Measurements from ENCODE around the gene SGMS1. TPM values are rescaled to one million over a fixed set of nuclear protein-coding genes. Genes with fewer than 3 reads are reported as not detected.

The SGMS1 gene
- total RNA-seq, 1 donor = 61.2 TPM

- H3K4me3 ChIP-seq (ENCODE audit: low read depth, low read length) = peak overlapping the region; percentile 81
- TF ChIP-seq, protein P1, sequence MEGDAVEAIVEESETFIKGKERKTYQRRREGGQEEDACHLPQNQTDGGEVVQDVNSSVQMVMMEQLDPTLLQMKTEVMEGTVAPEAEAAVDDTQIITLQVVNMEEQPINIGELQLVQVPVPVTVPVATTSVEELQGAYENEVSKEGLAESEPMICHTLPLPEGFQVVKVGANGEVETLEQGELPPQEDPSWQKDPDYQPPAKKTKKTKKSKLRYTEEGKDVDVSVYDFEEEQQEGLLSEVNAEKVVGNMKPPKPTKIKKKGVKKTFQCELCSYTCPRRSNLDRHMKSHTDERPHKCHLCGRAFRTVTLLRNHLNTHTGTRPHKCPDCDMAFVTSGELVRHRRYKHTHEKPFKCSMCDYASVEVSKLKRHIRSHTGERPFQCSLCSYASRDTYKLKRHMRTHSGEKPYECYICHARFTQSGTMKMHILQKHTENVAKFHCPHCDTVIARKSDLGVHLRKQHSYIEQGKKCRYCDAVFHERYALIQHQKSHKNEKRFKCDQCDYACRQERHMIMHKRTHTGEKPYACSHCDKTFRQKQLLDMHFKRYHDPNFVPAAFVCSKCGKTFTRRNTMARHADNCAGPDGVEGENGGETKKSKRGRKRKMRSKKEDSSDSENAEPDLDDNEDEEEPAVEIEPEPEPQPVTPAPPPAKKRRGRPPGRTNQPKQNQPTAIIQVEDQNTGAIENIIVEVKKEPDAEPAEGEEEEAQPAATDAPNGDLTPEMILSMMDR (IDR thresholded peaks at IDR 0.05; ENCODE audit: insufficient read depth, low read length) = no peak
- peak; percentile 95 for DNase-seq (ENCODE audit: low read depth)
Observed at GRCh38 chr10:50624413-50624865, 683 bp upstream of the SGMS1 start.

DNA sequence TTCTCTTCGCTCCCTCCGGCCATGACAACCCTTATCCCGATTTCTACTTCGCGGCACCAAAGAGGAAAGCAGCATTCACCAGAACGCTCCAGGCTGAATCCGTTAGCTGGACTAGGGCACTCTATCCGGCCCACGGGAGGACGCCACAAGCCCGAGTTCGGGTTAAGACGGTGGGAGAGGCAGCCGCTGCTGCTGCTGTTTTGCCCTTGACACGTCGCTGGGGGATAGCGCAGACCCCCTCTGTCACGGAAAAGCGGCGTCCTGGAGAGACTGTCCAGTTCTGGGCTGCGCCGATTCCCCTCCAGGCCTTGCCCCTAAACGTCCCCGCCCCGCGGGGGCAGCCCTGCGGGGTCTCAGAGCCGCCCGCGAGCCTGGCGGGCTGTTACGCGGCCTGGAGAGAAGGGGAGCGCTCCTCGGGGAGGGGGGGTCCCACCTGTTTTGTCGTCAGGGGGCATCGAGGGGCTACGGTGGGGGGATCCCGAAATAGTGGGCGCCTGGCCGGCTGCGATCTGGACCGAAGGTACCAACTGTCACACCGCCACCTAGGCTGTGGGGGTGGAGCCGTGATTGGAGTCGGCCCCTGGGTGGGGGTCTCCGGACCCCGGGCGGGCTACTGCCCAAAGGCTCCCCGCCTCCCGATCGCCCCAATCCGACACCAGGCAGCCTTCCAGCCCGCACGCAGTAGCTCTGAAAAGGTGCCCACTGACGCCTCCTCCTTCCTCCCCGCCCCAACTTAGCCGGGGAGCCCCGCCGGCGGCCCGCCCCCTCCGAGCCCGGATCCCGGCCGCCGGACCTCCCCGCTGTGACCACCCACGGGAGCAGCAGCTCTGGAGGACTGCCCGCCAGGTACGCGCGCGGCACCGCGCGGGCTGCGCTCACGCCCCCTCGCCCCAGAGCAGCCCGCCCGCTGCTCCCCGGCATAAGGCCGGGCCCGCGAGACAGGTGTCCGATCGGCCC, 772 bp downstream of the SGMS1 start:
- DNase-seq (ENCODE audit: low read depth) = peak; percentile 53
- H3K4me3 ChIP-seq (ENCODE audit: low read depth, low read length) = peak overlapping the region; percentile 74
- TF ChIP-seq, protein P1 (IDR thresholded peaks at IDR 0.05; ENCODE audit: insufficient read depth, low read length) = no peak

GRCh38 chr10:50621968-50622705, 1.6 kb downstream of the SGMS1 start:
- DNase-seq (ENCODE audit: low read depth) = peak; percentile 98
- TF ChIP-seq, protein P1 (IDR thresholded peaks at IDR 0.05; ENCODE audit: insufficient read depth, low read length) = no peak
- peak overlapping the region; percentile 74 for H3K4me3 ChIP-seq (ENCODE audit: low read depth, low read length)

DNA sequence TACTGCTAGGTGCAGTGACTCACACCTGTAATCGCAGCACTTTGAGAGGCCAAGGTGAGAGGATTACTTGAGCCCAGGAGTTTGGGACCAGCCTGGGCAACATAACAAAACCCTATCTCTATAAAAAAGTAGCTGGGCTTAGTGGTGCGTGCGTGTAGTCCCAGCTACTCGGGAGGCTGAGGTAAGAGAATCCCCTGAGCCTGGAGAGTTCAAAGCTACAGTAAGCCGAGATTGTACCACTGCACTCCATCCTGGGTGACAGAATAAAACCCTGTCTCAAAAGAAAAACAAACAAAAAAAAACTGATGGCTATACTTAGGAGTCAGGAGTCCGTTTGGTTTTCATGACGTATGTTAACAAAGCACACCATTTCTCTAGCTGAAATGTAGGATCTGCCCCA, 2.9 kb downstream of the SGMS1 start:
- H3K4me3 ChIP-seq (ENCODE audit: low read depth, low read length) = no peak overlapping the region
- no peak for DNase-seq (ENCODE audit: low read depth)
- TF ChIP-seq, protein P1 (IDR thresholded peaks at IDR 0.05; ENCODE audit: insufficient read depth, low read length) = no peak

- peak; percentile 28 for DNase-seq (ENCODE audit: low read depth)
- H3K4me3 ChIP-seq (ENCODE audit: low read depth, low read length) = no peak overlapping the region
- TF ChIP-seq, protein P1 (IDR thresholded peaks at IDR 0.05; ENCODE audit: insufficient read depth, low read length) = no peak
Observed at GRCh38 chr10:50619882-50620281, 3.9 kb downstream of the SGMS1 start.

DNA sequence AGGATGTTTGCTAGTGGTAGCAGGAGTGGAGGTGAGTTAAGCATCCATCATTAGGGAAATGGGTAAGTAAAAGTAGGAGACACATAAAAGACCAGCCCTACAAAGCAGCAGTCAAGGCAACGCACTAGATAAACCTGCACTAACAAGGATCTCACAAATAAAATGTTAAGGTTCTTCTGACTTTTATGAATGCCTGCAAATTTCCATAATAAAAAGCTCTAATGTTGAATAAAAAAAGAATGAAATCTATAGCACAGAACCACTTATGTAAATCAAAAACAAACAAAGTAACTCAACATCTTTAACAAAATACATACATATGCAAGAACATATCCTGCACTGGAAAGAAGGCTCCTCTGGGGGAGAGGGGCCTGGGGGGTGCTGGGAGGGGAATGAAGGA, 4.6 kb downstream of the SGMS1 start:
- TF ChIP-seq, protein P1 (IDR thresholded peaks at IDR 0.05; ENCODE audit: insufficient read depth, low read length) = no peak
- no peak overlapping the region for H3K4me3 ChIP-seq (ENCODE audit: low read depth, low read length)
- DNase-seq (ENCODE audit: low read depth) = no peak

Measured in fibroblast of the aortic adventitia (primary cell).